ENCODE measurements around the gene FANCD2. TPM values are rescaled to one million over a fixed set of nuclear protein-coding genes. Genes with fewer than 3 reads are reported as not detected.

The FANCD2 gene
- total RNA-seq (2014; rRNA removed; shearing (Covaris generic)): 31.1 and 39.0 TPM in 2 replicates

GRCh38 chr3:10026084-10026890, at the start of gene FANCD2:
Gene FANCD2 (plus strand): TSS chr3:10026437. CDS start chr3:10028658, 2,221 bp downstream.
- H3K9me3 ChIP-seq (replicated peaks): no peaks in the 10 kb centered on the region
- peaks cover 3% of the 10 kb centered on the region; the same call in 1 of the 2 replicates for H3K4me1 ChIP-seq
- peak within 1 kb of the TSS; percentile 83 for H3K4me3 ChIP-seq
- DNase-seq: peak; percentile 87 to 91
- H3K36me3 ChIP-seq: peaks cover 8% of the 10 kb centered on the region; the same call in 1 of the 2 replicates
- peak within 1 kb of the TSS; percentile 84 for H3K27ac ChIP-seq
- no peaks in the 10 kb centered on the region for H3K27me3 ChIP-seq

GRCh38 chr3:9976721-9977709, 49.2 kb upstream of the FANCD2 start:
- Histone ChIP-seq H3K4me1 (no peaks in the 10 kb centered on the region; the same call in 1 of the 2 replicates), H3K9me3 (replicated peaks) (no peaks in the 10 kb centered on the region), H3K27me3 (no peaks in the 10 kb centered on the region), H3K27ac (no peak overlapping the region; the same call in 1 of the 2 replicates), H3K4me3 (no peak overlapping the region), H3K36me3 (peaks cover 25% of the 10 kb centered on the region)
- peak; percentile 31 to 40 for DNase-seq

- Histone ChIP-seq H3K27me3 (no peaks in the 10 kb centered on the region), H3K4me3 (no peak overlapping the region), H3K9me3 (replicated peaks) (no peaks in the 10 kb centered on the region), H3K36me3 (peaks cover 15% of the 10 kb centered on the region), H3K27ac (no peak overlapping the region), H3K4me1 (no peaks in the 10 kb centered on the region; the same call in 1 of the 2 replicates)
- no peak for DNase-seq
These were observed 47.4 kb upstream of the FANCD2 start for GRCh38 chr3:9978710-9979305.

DNA sequence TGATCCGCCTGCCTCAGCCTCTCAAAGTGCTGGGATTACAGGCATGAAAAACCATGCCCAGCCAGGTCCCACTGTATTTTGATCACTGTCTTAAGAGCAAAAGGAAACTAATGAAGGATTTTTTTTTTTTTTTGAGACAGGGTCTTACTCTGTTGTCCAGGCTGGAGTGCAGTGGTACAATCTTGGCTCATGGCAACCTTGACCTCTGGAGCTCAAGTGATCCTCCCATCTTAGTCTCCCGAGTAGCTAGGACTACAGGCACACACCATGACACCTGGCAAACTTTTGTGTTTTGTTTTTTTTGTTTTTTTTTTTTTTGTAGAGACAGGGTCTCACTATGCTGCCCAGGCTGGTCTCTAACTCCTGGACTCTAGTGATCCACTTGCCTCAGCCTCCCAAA, 46.0 kb upstream of the FANCD2 start:
- H3K4me3 ChIP-seq: no peak overlapping the region
- no peaks in the 10 kb centered on the region for H3K27me3 ChIP-seq
- peaks cover 11% of the 10 kb centered on the region for H3K36me3 ChIP-seq
- no peak overlapping the region for H3K27ac ChIP-seq
- no peaks in the 10 kb centered on the region for H3K9me3 ChIP-seq (replicated peaks)
- H3K4me1 ChIP-seq: no peaks in the 10 kb centered on the region; the same call in 1 of the 2 replicates
- DNase-seq: no peak

- H3K36me3 ChIP-seq: peaks cover 10% of the 10 kb centered on the region
- H3K27ac ChIP-seq: peak overlapping the region; percentile 85
- DNase-seq: no peak
- H3K4me1 ChIP-seq: no peaks in the 10 kb centered on the region
- no peaks in the 10 kb centered on the region for H3K9me3 ChIP-seq (replicated peaks)
- H3K4me3 ChIP-seq: peak overlapping the region; percentile 85
- no peaks in the 10 kb centered on the region for H3K27me3 ChIP-seq
These were observed 40.0 kb upstream of the FANCD2 start for GRCh38 chr3:9986230-9986725.

DNA sequence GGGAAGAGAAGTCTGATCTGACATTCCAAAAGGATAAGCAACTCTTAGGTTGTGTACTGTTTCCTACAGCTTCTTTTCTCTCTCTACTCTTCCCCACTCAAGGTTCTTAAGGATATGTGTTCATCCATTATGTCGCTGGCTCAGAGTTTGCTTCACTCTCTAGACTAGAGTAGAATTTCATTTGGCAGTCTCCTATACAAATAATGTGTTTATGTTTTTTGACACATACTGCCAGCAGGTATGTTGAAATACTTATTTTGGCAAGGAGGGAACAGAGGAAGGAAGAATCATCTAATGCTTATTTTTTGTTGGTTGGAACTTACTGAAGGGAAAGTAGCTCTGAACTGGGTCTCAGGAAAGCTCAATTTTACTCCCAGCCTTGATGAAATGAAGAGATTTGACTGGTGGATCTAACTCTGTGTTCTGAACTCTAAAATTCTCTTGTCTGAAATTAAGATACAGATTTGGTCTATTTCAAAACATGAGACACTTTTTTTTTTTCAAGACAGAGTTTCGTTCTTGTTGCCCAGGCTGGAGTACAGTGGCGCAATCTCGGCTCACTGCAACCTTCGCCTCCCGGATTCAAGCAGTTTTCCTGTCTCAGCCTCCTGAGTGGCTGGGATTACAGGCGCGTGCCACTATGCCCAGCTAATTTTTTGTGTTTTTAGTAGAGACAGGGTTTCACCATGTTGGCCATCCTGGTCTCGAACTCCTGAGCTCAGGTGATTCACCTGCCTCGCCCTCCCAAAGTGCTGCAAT, 32.0 kb upstream of the FANCD2 start:
- DNase-seq: no peak

GRCh38 chr3:10000686-10001085, 25.6 kb upstream of the FANCD2 start:
- DNase-seq: no peak
- Histone ChIP-seq H3K27ac (no peak overlapping the region), H3K4me3 (no peak overlapping the region), H3K36me3 (peaks cover 64% of the 10 kb centered on the region), H3K4me1 (no peaks in the 10 kb centered on the region), H3K9me3 (replicated peaks) (no peaks in the 10 kb centered on the region; the same call in 1 of the 2 replicates), H3K27me3 (no peaks in the 10 kb centered on the region)

More for the DNA sequence above, 32.0 kb upstream of the FANCD2 start:
- H3K4me3 ChIP-seq: no peak overlapping the region
- H3K4me1 ChIP-seq: no peaks in the 10 kb centered on the region
- no peaks in the 10 kb centered on the region; the same call in 1 of the 2 replicates for H3K9me3 ChIP-seq (replicated peaks)
- no peaks in the 10 kb centered on the region for H3K27me3 ChIP-seq
- peaks cover 39% of the 10 kb centered on the region for H3K36me3 ChIP-seq
- no peak overlapping the region for H3K27ac ChIP-seq

- no peak overlapping the region for H3K27ac ChIP-seq
- H3K27me3 ChIP-seq: no peaks in the 10 kb centered on the region
- no peak overlapping the region for H3K4me3 ChIP-seq
- H3K9me3 ChIP-seq (replicated peaks): no peaks in the 10 kb centered on the region
- no peak for DNase-seq
- H3K36me3 ChIP-seq: peaks cover 52% of the 10 kb centered on the region
- H3K4me1 ChIP-seq: no peaks in the 10 kb centered on the region; the same call in 1 of the 2 replicates
These were observed 23.3 kb upstream of the FANCD2 start for GRCh38 chr3:10002951-10003350.

GRCh38 chr3:10004506-10004905, 21.7 kb upstream of the FANCD2 start:
- no peak for DNase-seq
- no peaks in the 10 kb centered on the region for H3K9me3 ChIP-seq (replicated peaks)
- no peak overlapping the region for H3K4me3 ChIP-seq
- H3K27ac ChIP-seq: no peak overlapping the region
- peaks cover 4% of the 10 kb centered on the region for H3K4me1 ChIP-seq
- H3K27me3 ChIP-seq: no peaks in the 10 kb centered on the region
- peaks cover 38% of the 10 kb centered on the region for H3K36me3 ChIP-seq

DNA sequence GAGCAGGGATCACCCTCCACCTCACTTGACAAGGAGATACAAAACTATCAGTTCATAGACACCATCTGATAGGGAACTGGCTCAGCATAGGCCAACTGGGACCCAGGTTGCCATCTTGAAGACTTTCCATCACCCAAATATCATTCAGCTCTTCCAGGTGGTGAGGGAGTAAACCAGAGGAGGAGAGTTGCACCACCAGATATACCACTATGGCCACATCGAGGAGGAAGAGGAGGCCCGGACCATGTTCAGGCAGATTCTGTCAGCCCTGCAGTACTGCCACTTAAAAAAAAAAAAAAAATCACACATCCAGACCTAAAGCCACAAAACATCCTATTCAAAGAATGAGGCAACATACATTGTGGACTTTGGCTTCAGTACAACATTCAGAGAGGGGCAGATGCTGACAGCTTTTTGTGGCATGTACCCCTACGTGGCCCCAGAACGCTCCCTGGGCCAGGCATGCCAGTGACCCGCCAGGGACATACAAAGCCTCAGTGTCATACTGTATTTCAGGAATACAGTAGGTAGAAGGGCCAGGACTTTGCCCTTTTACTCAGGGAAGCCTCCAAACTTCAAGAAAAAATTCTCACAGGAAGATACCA, 21.2 kb upstream of the FANCD2 start:
- DNase-seq: no peak
- Histone ChIP-seq H3K27ac (no peak overlapping the region), H3K27me3 (no peaks in the 10 kb centered on the region), H3K4me1 (peaks cover 9% of the 10 kb centered on the region), H3K4me3 (no peak overlapping the region), H3K36me3 (peaks cover 33% of the 10 kb centered on the region), H3K9me3 (replicated peaks) (no peaks in the 10 kb centered on the region)

DNA sequence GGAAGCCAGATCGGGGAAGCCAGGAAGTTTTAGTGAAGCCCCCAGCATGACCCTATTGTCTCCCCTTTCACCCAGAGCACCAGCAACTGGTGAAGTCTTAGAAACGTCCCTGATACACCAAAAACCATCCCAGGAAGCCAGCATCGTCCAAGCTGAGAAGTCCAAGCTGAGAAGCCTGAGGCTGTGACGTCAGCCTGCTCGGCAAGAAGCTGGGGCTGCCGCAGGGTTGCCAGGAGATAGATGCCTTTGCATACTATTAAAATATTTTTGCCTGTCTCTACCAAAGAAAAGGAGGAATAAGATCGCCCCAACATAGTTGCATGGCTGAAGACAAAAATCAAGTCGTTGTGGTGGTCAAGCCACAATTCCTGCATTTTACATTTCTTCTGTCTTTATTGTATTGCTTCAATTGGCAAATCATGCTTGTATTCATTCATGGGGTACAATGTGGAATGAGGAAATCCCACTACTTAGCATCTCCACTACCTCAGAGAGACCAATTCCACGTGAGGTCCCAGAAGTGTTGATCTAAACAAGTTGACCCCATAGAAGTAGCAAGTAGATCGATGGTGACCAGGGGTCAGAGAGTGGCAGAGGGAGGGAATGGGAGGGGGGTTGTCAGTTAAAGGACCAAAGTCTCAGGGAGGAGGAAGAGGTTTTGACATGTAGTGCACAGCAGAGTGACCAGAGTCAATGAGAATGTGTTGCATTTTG, 20.0 kb upstream of the FANCD2 start:
- Histone ChIP-seq H3K27ac (no peak overlapping the region), H3K4me3 (no peak overlapping the region), H3K9me3 (replicated peaks) (no peaks in the 10 kb centered on the region), H3K27me3 (no peaks in the 10 kb centered on the region), H3K4me1 (peaks cover 13% of the 10 kb centered on the region), H3K36me3 (peaks cover 22% of the 10 kb centered on the region)
- no peak for DNase-seq

DNA sequence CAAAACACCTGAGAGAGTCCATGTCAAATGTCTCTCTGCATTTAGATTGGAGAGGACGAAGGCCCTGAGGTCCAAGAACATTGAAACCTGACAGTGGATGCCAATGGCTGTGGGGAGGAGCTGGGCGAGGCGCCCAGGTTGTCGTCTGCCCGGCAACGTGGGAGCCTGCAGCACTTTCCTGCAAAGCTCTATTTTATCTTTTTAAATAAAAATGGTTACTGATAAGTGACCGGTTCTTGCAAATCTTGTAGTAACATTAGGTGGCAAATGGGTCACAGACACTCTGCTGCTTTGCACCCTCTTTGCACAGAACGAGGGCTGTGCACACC, 19.5 kb upstream of the FANCD2 start:
- Histone ChIP-seq H3K4me1 (peaks cover 18% of the 10 kb centered on the region), H3K4me3 (no peak overlapping the region), H3K36me3 (peaks cover 20% of the 10 kb centered on the region), H3K27ac (no peak overlapping the region), H3K9me3 (replicated peaks) (no peaks in the 10 kb centered on the region), H3K27me3 (no peaks in the 10 kb centered on the region)
- no peak for DNase-seq

All from SJCRH30 (cell line).